Astrocyte of the spinal cord (primary cell): ENCODE data around the gene ZNF680.

Source experiments
- DNase-seq: peaks from one replicate; pipeline ENCODE4 v3.0.0; 2011; ENCODE audit warnings: low read depth, low spot score
- H3K4me3 ChIP-seq: 2 replicates; pipeline ENCODE4 v1.5.1; 2011; ENCODE audit warnings: low read depth, mild to moderate bottlenecking, low read length, moderate library complexity
- in situ Hi-C: cut with HindIII; loops from 2 replicates; pipeline ENCODE4 v1.10.0; 2017; ENCODE audit warnings: low sequenced_read_pairs
- TF ChIP-seq, protein P1 (sequence below): IDR thresholded peaks from 2 replicates; pipeline ENCODE4 v1.5.1; 2012; ENCODE audit warnings: low read depth, mild to moderate bottlenecking, low read length, inconsistent platforms

Gene ZNF680

GRCh38 chr7:64562626-64563278, at the start of gene ZNF680:
TSS of gene ZNF680 (minus strand) at chr7:64563071. CDS start at chr7:64562954, 117 bp downstream.
- in situ Hi-C loops, result no loop called here
- H3K4me3 ChIP-seq, result peak within 1 kb of the TSS; percentile 98
- DNase-seq, result peak; percentile 97
- TF ChIP-seq, protein P1, sequence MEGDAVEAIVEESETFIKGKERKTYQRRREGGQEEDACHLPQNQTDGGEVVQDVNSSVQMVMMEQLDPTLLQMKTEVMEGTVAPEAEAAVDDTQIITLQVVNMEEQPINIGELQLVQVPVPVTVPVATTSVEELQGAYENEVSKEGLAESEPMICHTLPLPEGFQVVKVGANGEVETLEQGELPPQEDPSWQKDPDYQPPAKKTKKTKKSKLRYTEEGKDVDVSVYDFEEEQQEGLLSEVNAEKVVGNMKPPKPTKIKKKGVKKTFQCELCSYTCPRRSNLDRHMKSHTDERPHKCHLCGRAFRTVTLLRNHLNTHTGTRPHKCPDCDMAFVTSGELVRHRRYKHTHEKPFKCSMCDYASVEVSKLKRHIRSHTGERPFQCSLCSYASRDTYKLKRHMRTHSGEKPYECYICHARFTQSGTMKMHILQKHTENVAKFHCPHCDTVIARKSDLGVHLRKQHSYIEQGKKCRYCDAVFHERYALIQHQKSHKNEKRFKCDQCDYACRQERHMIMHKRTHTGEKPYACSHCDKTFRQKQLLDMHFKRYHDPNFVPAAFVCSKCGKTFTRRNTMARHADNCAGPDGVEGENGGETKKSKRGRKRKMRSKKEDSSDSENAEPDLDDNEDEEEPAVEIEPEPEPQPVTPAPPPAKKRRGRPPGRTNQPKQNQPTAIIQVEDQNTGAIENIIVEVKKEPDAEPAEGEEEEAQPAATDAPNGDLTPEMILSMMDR, result no peak

DNA sequence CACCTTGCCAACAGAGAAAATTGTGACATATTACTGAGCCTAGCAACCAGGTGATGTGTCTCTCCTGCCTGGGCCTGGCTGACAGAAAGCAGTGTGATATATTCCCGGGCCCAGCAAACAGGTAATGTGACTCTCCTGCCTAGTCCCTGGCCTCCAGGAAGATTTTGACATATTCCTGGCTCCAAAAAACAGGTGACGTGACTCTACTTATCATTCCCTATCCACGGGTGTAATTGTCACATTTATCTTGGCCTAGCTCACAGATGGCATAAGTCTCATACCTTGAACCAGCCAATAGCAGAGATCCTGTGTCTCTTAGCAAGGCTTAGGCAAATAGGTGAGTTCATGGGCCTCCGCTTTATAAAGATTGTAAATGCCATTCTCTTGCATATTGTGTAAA, 49.6 kb upstream of the ZNF680 start:
- in situ Hi-C loops, result no loop called here
- H3K4me3 ChIP-seq, result no peak overlapping the region
- TF ChIP-seq, protein P1, result no peak
- DNase-seq, result no peak

DNA sequence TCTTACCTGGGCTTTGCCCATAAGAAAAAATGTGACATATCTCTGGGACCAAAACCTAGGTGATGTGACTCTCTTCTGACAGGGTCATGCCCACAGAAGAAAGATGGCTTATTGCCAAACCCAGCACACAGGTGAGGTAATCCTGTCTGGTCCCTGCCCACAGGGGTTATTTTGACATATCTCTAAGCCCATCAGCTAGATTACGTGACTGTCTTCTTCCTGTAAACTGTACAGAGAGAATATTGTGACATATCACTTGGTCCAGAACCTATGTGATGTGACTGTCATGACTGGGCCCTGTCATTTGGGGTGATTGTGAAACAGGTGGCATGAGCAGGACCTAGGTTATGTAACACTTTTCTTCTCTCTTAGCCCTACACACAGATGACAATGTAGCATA, 48.8 kb upstream of the ZNF680 start:
- in situ Hi-C loops, result no loop called here
- no peak for DNase-seq
- no peak overlapping the region for H3K4me3 ChIP-seq
- TF ChIP-seq, protein P1, result no peak

DNA sequence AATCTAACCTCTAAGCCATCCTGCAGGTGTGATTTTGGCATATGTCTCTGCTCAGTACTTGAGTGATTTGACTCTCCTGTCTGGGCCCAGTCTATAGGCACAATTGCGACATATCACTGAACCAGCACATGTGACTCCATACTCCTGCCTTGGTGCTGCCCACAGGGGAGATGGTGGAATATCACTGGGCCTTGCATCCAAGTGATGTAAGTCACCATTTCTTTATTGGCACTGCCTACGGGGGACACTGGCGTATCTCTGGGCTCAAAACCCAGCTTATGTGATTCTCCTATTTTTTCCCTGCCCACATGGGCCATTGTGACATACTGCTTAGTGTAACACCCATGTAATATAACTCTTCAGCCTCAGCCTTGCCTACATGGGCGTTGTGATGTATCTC, 48.1 kb upstream of the ZNF680 start:
- no peak overlapping the region for H3K4me3 ChIP-seq
- in situ Hi-C loops, result no loop called here
- no peak for DNase-seq
- TF ChIP-seq, protein P1, result no peak

- in situ Hi-C loops, result no loop called here
- H3K4me3 ChIP-seq, result no peak overlapping the region
- DNase-seq, result no peak
- TF ChIP-seq, protein P1, result no peak
Measured at GRCh38 chr7:64608116-64608910, 45.4 kb upstream of the ZNF680 start.

GRCh38 chr7:64606385-64606784, 43.5 kb upstream of the ZNF680 start:
- no peak for DNase-seq
- TF ChIP-seq, protein P1, result no peak
- no peak overlapping the region for H3K4me3 ChIP-seq
- in situ Hi-C loops, result no loop called here
